Measurements from ENCODE around the gene WBP11. TPM values are rescaled to one million over a fixed set of nuclear protein-coding genes. Genes with fewer than 3 reads are reported as not detected.

The WBP11 gene
- total RNA-seq, 4 donors from 2014 or later, result 9.5 to 44.0 (median 15.3) TPM

- Histone ChIP-seq H3K36me3 (no peaks in the 10 kb centered on the region), H3K9me3 (no peaks in the 10 kb centered on the region), H3K27me3 (no peaks in the 10 kb centered on the region), H3K4me1 (peaks cover 0 to 9% of the 10 kb centered on the region in 2 donors), H3K4me3 (no peak overlapping the region), H3K27ac (peak overlapping the region; percentile 53 to 73)
- no peak for TF ChIP-seq CTCF (IDR thresholded peaks at IDR 0.05)
- TF ChIP-seq POLR2A (IDR thresholded peaks at IDR 0.05), result no peak
- intact Hi-C loops (cut with DNase I; ENCODE audit: low total_unique reads), result loop anchor here (5.0 to 10.0 kb wide), 2 partner anchors 150 to 428 kb away; no protein-coding TSS in a partner anchor
- DNase-seq, result no peak
These were observed 43.8 kb upstream of the WBP11 start for GRCh38 chr12:14846876-14847580.

- no peak overlapping the region for H3K4me3 ChIP-seq
- H3K27me3 ChIP-seq, result no peaks in the 10 kb centered on the region
- no peaks in the 10 kb centered on the region for H3K9me3 ChIP-seq
- DNase-seq, result no peak
- peak overlapping the region; percentile 53 to 73 for H3K27ac ChIP-seq
- TF ChIP-seq CTCF (IDR thresholded peaks at IDR 0.05) (no peak), POLR2A (IDR thresholded peaks at IDR 0.05) (no peak)
- intact Hi-C loops (cut with DNase I; ENCODE audit: low total_unique reads), result loop anchor here (5.0 to 10.0 kb wide), 2 partner anchors 151 to 429 kb away; no protein-coding TSS in a partner anchor
- H3K4me1 ChIP-seq, result peaks cover 0 to 9% of the 10 kb centered on the region in 2 donors
- H3K36me3 ChIP-seq, result no peaks in the 10 kb centered on the region
These were observed 42.8 kb upstream of the WBP11 start for GRCh38 chr12:14846042-14846587.

GRCh38 chr12:14845350-14845750, 42.1 kb upstream of the WBP11 start:
- H3K4me3 ChIP-seq, result no peak overlapping the region
- peaks cover 0 to 9% of the 10 kb centered on the region in 2 donors for H3K4me1 ChIP-seq
- H3K27ac ChIP-seq, result peak overlapping the region; percentile 53 to 73
- intact Hi-C loops (cut with DNase I; ENCODE audit: low total_unique reads), result loop anchor here (5.0 to 10.0 kb wide), 2 partner anchors 152 to 429 kb away; no protein-coding TSS in a partner anchor
- DNase-seq, result peak; percentile 48 to 69
- TF ChIP-seq CTCF (IDR thresholded peaks at IDR 0.05), result peak; percentile 62 to 89 (median 82)
- TF ChIP-seq POLR2A (IDR thresholded peaks at IDR 0.05), result no peak
- no peaks in the 10 kb centered on the region for H3K27me3 ChIP-seq
- H3K9me3 ChIP-seq, result no peaks in the 10 kb centered on the region
- H3K36me3 ChIP-seq, result no peaks in the 10 kb centered on the region

- H3K9me3 ChIP-seq, result no peaks in the 10 kb centered on the region
- intact Hi-C loops (cut with DNase I; ENCODE audit: low total_unique reads), result loop anchor here (10.0 kb wide), 1 partner anchor 430 kb away; no protein-coding TSS in a partner anchor
- TF ChIP-seq POLR2A (IDR thresholded peaks at IDR 0.05), result no peak
- no peak for TF ChIP-seq CTCF (IDR thresholded peaks at IDR 0.05)
- no peaks in the 10 kb centered on the region for H3K36me3 ChIP-seq
- H3K4me3 ChIP-seq, result no peak overlapping the region
- H3K27me3 ChIP-seq, result no peaks in the 10 kb centered on the region
- DNase-seq, result no peak
- H3K27ac ChIP-seq, result no peak overlapping the region
- peaks cover 0 to 9% of the 10 kb centered on the region in 2 donors for H3K4me1 ChIP-seq
These were observed 41.1 kb upstream of the WBP11 start for GRCh38 chr12:14844401-14844800.

DNA sequence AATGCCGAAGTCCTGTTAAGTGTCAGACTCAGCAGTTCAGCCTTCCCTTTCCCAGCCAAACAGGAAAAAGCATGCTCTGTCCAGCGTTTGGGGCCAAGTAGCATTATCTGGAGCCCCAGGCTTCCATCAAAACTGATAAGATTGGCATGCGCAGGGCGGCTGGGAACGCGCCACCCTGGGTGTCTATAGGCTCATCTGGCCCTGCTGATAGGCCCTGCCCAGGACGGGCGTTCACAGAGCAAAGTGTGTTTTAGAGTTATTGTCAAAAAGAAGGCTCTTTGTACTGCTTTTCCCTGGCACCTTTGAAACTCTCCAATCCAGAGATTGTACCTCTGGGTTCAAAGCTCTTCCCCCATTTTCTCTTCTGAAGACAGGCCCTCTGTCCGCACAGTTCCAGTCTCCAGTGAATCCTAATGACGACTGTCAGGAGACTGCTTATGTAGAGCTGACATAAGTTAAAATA, 40.2 kb upstream of the WBP11 start, which contains the start of gene ART4:
Gene ART4 (minus strand): TSS at position 102 of the 463 bp plus-strand sequence. CDS start 413 bp downstream, outside the sequence.
- H3K4me3 ChIP-seq, result no peak within 1 kb of the TSS
- peak within 1 kb of the TSS; percentile 50 to 72 for H3K27ac ChIP-seq
- DNase-seq, result no peak

More for the DNA sequence above, 40.2 kb upstream of the WBP11 start, which contains the start of gene ART4:
- Histone ChIP-seq H3K4me1 (peaks cover 0 to 9% of the 10 kb centered on the region in 2 donors), H3K27me3 (no peaks in the 10 kb centered on the region), H3K9me3 (no peaks in the 10 kb centered on the region), H3K36me3 (no peaks in the 10 kb centered on the region)
- TF ChIP-seq CTCF (IDR thresholded peaks at IDR 0.05), result no peak
- no peak for TF ChIP-seq POLR2A (IDR thresholded peaks at IDR 0.05)
- intact Hi-C loops (cut with DNase I; ENCODE audit: low total_unique reads), result loop anchor here (10.0 kb wide), 1 partner anchor 431 kb away; no protein-coding TSS in a partner anchor

Measured in uterus (tissue), 4 donors.